ENCODE measurements around the gene RAB5B. TPM values are rescaled to one million over a fixed set of nuclear protein-coding genes. Genes with fewer than 3 reads are reported as not detected.
A peak's percentile ranks its signal among the peaks of the same experiment; 100 is the strongest.

The RAB5B gene
- total RNA-seq, 1 donor from 2014 or later = 150 TPM

- Histone ChIP-seq H3K27me3 (no peaks in the 10 kb centered on the region), H3K9me3 (no peaks in the 10 kb centered on the region), H3K36me3 (peaks cover 91% of the 10 kb centered on the region), H3K4me1 (no peaks in the 10 kb centered on the region), H3K27ac (no peak overlapping the region), H3K4me3 (no peak overlapping the region)
- no peak for ATAC-seq
- intact Hi-C loops (cut with DNase I) = loop anchor here (10.0 kb wide), 1 partner anchor 54 kb away; the partner anchor contains the start of gene RPS26
- no peak for DNase-seq
- TF ChIP-seq, protein P1, sequence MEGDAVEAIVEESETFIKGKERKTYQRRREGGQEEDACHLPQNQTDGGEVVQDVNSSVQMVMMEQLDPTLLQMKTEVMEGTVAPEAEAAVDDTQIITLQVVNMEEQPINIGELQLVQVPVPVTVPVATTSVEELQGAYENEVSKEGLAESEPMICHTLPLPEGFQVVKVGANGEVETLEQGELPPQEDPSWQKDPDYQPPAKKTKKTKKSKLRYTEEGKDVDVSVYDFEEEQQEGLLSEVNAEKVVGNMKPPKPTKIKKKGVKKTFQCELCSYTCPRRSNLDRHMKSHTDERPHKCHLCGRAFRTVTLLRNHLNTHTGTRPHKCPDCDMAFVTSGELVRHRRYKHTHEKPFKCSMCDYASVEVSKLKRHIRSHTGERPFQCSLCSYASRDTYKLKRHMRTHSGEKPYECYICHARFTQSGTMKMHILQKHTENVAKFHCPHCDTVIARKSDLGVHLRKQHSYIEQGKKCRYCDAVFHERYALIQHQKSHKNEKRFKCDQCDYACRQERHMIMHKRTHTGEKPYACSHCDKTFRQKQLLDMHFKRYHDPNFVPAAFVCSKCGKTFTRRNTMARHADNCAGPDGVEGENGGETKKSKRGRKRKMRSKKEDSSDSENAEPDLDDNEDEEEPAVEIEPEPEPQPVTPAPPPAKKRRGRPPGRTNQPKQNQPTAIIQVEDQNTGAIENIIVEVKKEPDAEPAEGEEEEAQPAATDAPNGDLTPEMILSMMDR (IDR thresholded peaks at IDR 0.05) = no peak
Measured at GRCh38 chr12:55991110-55991509, 17.2 kb downstream of the RAB5B start.

GRCh38 chr12:55993230-55993853 lies 19.5 kb downstream of the RAB5B start:
- Histone ChIP-seq H3K36me3 (peaks cover 71% of the 10 kb centered on the region), H3K27ac (no peak overlapping the region), H3K4me3 (no peak overlapping the region), H3K9me3 (no peaks in the 10 kb centered on the region), H3K4me1 (peaks cover 13% of the 10 kb centered on the region), H3K27me3 (no peaks in the 10 kb centered on the region)
- intact Hi-C loops (cut with DNase I) = loop anchor here (10.0 kb wide), 1 partner anchor 51 kb away; the partner anchor contains the start of gene RPS26
- ATAC-seq (no peak), DNase-seq (no peak)
- TF ChIP-seq, protein P1 (IDR thresholded peaks at IDR 0.05) = no peak

GRCh38 chr12:55995366-55995765 lies 21.5 kb downstream of the RAB5B start:
- intact Hi-C loops (cut with DNase I) = loop anchor here (10.0 kb wide), 1 partner anchor 49 kb away; the partner anchor contains the start of gene RPS26
- H3K4me3 ChIP-seq = no peak overlapping the region
- no peaks in the 10 kb centered on the region for H3K9me3 ChIP-seq
- ATAC-seq = no peak
- H3K36me3 ChIP-seq = peaks cover 50% of the 10 kb centered on the region
- TF ChIP-seq, protein P1 (IDR thresholded peaks at IDR 0.05) = no peak
- H3K27me3 ChIP-seq = no peaks in the 10 kb centered on the region
- H3K27ac ChIP-seq = no peak overlapping the region
- no peak for DNase-seq
- peaks cover 13% of the 10 kb centered on the region for H3K4me1 ChIP-seq

DNA sequence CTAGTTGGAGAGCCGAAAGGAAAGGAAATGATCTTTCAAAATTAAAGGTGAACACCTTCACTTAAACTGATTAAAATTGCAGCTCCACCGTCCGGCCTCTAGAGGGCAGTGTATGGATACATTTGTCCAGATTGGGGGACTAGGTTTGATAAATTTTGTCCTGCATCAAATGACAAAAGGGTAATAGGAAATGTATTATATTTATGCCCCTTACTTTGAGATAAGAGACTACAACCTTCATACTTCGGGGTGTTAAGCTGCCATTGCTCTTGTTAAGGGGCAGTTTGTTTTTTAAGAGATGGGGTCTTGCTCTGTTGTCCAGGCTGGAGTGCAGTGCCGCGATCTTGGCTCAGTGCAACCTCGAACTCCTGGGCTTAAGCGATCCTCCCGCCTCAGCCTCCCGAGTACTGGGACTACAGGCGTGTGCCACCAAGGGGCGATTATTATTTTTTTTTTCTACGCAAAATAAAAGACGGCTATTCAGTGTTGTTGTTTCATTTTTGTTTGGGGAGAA lies 22.4 kb downstream of the RAB5B start:
- ATAC-seq = peak; percentile 68
- no peak for DNase-seq

GRCh38 chr12:55996715-55997534 lies 23.0 kb downstream of the RAB5B start, which contains the start of gene SUOX:
Gene SUOX (plus strand): TSS chr12:55997276. CDS start chr12:56002222, 4,946 bp downstream.
- Histone ChIP-seq H3K27ac (peak within 1 kb of the TSS; percentile 85), H3K9me3 (no peaks in the 10 kb centered on the region), H3K4me3 (peak within 1 kb of the TSS; percentile 82), H3K36me3 (peaks cover 35% of the 10 kb centered on the region), H3K27me3 (no peaks in the 10 kb centered on the region), H3K4me1 (peaks cover 18% of the 10 kb centered on the region)
- DNase-seq = peak; percentile 97
- intact Hi-C loops (cut with DNase I) = loop anchor here (10.0 kb wide), 1 partner anchor 48 kb away; the partner anchor contains the start of gene RPS26
- TF ChIP-seq, protein P1 (IDR thresholded peaks at IDR 0.05) = no peak
- peak; percentile 99 for ATAC-seq

More for the DNA sequence above, 22.4 kb downstream of the RAB5B start:
- TF ChIP-seq, protein P1 (IDR thresholded peaks at IDR 0.05) = peak; percentile 84
- Histone ChIP-seq H3K27me3 (no peaks in the 10 kb centered on the region), H3K27ac (peak overlapping the region; percentile 85), H3K9me3 (no peaks in the 10 kb centered on the region), H3K36me3 (peaks cover 41% of the 10 kb centered on the region), H3K4me1 (peaks cover 16% of the 10 kb centered on the region), H3K4me3 (peak overlapping the region; percentile 82)
- intact Hi-C loops (cut with DNase I) = loop anchor here (10.0 kb wide), 1 partner anchor 49 kb away; the partner anchor contains the start of gene RPS26

Data from upper lobe of right lung (tissue), 1 donor.